Hematopoietic multipotent progenitor cell treated with erythropoietin and hydrocortisone succinate and interleukin-3 and kit ligand, for 15 days (in vitro differentiated cells): Measurements from ENCODE around the gene SLC12A5.
"Not testable (repeated sequence)": the region's sequence is repeated elsewhere in the genome, so short reads cannot be mapped to it uniquely, and the experiment has no call there.

Experiments used
- DNase-seq: peaks from one replicate; pipeline ENCODE4 v3.0.0-alpha.2; 2015; ENCODE audit warnings: low spot score

Gene SLC12A5

DNA sequence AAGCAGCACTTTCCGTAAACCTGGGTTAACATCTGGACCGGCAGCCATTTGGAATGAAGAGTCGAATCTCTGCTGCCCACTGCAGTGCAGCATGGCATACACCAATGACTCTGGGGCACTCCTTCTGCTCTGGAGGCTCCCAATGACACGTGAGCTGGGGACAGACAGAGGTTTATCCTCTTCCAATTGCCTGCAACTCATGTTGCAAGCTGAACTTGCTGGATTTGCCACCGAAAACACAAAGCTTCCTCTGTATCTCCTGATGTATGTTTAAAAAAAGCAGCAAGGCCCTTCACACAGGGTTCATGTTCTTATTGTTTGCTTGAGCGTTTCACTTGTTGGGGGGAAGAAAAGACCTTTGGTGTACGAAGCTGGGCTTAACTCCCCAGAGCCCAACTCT is 49.9 kb downstream of the SLC12A5 start:
- no peak for DNase-seq

GRCh38 chr20:46081074-46081473 is 52.1 kb downstream of the SLC12A5 start:
- no peak for DNase-seq

- DNase-seq = no peak
Measured at GRCh38 chr20:46083101-46083500, 54.1 kb downstream of the SLC12A5 start.

- no peak for DNase-seq
Measured at GRCh38 chr20:46083531-46084061, 54.6 kb downstream of the SLC12A5 start.

- no peak for DNase-seq
Measured at GRCh38 chr20:46084805-46085178, 55.8 kb downstream of the SLC12A5 start.

DNA sequence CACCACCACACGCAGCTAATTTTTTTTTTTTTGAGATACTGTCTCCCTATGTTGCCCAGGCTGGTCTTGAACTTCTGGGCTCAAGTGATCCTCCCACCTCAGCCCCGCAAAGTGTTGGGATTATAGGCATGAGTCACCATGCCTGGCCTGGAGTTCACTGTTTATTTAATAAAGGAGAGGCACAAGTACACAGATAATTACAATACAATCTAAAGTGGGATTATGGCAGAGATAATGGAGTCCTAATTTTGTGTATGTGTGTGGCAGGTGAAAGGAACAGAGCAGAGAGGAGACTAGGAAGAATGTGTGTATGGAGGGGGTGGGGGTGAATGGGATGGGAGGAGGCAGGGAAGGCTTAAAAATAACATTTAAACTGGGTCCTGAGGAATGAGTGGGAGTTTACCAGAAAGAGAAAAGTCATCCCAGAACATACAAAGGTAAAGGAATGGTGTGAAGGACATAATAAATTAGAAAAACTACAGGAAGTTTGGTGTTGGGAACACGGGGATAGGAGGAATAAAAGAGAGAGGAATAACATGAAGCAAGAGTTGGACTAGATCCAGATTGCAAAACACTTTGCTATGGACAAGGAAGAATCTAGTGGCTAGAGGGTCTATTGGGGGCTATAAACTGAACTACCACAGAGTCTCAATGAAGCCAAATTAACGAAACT is 56.3 kb downstream of the SLC12A5 start:
- DNase-seq = no peak

- DNase-seq = no peak
Measured at GRCh38 chr20:46087161-46087560, 58.1 kb downstream of the SLC12A5 start.

GRCh38 chr20:46088409-46089166 is 59.6 kb downstream of the SLC12A5 start:
- DNase-seq = peak; percentile 13

DNA sequence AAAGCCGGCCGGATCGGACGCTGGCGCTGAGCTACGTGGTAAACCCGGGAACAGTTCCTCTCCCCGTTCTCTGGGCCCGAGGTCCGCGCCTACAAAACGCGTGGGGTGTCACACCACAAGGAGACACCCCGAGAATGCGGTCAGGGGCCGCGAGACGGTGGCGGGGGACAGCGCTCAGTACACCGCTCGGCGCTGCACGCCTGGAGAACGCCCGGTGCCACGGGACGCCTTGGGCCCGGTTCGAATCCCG is 60.1 kb downstream of the SLC12A5 start:
- DNase-seq = no peak

- peak; percentile 92 for DNase-seq
Measured at GRCh38 chr20:46089417-46090388, 60.7 kb downstream of the SLC12A5 start, which contains the start of gene NCOA5. NCOA5 (minus strand) TSS chr20:46089962; CDS start chr20:46079424, 10,538 bp downstream.

DNA sequence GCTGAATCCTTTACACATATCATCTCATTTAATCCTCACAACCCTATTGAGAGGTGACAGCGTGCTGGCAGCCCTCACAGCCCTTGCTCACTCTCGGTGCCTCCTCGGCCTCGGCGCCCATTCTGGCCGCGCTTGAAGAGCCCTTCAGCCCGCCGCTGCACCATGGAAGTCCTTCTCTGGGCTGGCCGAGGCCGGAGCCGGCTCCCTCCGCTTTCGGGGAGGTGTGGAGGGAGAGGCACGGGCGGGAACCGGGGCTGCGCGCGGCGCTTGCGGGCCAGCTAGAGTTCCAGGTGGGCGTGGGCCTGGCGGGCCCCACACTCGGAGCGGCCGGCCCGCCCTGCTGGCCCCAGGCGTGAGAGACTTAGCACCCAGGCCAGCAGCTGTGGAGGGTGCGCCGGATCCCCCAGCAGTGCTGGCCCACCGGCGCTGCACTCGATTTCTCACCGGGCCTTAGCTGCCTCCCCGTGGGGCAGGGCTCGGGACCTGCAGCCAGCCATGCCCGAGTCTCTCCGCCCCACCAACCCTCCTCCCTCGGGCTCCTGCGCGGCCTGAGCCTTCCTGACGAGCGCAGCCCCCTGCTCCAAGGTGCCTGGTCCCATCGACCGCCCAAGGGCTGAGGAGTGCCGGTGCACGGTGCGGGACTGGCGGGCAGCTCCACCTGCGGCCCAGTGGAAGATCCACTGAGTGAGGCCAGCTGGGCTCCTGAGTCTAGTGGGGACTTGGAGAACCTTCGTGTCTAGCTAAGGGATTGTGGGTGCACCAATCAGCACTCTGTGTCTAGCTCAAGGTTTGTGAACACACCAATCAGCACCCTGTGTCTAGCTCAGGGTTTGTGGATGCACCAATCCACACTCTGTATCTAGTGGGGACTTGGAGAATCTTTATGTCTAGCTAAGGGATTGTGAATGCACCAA is 62.9 kb downstream of the SLC12A5 start:
- not testable (repeated sequence) for DNase-seq

GRCh38 chr20:46093531-46093930 is 64.5 kb downstream of the SLC12A5 start:
- no peak for DNase-seq

DNA sequence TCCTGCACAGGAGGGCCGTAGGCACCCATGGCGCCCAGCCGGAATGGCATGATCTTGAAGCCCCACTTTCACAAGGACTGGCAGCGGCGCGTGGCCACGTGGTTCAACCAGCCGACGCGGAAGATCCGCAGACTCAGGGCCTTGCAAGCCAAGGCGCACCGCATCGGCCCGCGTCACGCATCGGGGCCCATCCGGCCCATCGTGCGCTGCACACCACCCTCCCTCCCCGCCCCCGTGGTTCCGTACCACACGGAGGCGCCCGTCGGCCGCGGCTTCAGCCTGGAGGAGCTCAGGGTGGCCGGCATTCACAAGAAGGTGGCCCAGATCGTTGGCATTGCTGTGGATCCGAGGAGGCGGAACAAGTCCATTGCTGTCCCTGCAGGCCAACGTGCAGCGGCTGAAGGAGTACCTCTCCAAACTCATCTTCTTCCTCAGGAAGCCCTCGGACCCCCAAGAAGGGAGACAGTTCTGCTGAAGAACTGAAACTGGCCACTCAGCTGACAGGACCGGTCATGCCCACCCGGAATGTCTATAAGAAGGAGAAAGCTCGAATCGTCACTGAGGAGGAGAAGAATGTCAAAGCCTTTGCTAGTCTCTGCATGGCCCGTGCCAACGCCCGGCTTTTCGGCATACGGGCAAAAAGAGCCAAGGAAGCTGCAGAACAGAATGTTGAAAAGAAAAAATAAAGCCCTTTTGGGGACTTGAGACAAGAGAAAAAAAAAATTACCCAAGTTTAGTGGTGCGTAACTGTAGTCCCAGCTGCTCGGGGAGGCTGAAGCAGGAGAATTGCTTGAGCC is 70.7 kb downstream of the SLC12A5 start:
- no peak for DNase-seq

- DNase-seq = not testable (repeated sequence)
Measured at GRCh38 chr20:46100444-46100843, 71.4 kb downstream of the SLC12A5 start.

DNA sequence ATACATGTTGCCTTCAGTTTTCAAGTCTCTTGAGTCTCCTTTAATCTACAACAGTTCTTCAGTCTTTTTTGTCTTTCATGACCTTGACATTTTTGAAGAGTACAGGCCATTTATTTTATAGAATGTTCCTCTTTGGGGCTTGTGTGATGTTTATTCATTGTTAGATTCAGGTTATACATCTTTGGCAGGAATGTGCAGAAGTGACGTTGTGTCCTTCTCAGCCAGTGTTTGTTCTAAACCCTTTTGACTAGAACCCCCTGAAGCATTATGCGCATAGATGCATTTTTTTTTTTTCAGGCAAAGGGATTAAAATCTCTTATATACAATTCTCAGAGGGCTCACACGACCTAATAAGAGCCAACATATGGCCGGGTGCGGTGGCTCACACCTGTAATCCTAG is 72.0 kb downstream of the SLC12A5 start:
- DNase-seq = no peak

DNA sequence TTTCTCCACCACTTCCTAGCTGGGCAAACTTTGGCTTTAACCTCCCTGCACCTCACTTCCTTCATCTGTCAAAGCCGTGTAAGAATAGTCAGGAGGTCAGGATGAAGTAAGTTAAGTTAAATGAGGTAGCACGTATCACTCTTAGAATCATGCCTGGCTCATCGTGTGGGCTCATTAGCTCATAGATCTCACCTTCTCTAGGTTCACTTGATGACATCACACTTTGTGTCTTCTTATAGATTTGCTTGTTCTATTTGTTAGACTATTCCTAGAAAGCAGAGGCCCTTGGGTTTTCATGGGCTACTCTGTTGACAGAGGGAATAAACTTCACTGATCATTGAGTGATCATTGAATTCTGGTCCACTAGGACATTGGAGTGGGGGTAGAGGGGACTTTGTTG is 72.9 kb downstream of the SLC12A5 start:
- no peak for DNase-seq

- DNase-seq = no peak
Measured at GRCh38 chr20:46102940-46103339, 73.9 kb downstream of the SLC12A5 start.

DNA sequence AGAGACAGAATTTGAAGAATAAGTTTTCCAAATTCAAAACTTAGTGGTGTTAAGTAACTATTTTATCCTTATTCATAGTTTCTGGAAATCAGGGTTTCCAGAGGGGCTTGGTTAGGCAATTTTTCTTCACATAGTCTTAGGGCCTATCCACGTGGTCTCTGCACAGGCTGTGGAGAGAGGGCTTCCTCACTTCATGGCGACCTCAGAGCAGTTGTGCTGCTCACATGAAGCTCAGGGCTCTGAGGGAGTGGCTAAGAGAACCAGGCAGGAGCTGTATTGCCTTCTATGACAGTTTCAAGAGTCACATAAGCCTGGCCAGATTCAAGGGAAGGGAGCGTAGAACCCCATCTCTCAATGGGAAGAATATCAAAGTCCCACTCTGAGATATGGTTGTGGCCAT is 75.2 kb downstream of the SLC12A5 start:
- DNase-seq = no peak

DNA sequence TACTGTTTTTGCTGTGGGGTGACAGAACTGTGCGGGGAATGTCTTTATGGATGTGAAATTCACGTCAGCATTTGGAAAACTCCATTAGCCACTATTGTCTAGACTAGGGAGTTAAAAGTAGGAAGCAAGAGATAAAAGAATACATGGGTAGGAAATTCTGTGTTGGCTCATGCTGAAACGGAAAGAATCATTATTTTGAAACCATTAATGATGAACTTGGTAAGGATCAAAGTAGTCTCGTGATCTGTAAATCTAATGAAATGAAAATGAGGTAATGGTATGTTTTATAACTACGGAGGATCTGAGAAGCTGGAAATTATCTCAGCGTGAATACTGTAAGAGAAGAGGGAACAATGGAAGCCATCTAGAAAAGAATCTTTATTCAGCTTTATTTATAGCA is 78.0 kb downstream of the SLC12A5 start:
- DNase-seq = no peak

DNA sequence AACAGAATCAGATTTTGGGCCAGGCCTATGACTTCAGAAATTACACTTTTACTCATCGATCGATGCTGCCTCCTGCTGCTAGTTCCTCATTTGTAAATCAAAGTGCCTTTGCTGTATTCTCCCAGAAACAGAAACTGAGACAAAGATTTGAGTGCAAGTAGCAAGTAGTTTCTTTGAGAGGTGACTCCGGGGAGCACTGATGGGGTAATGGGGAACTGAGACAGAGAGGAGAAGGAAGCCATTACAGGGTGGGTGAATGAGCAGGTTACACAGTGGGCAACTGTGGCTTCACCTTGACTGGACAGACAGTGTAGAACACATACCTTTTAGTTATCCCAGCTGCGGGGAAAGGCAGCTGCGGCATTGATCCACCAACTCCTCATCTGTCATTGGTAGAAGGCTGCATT is 79.4 kb downstream of the SLC12A5 start:
- DNase-seq = no peak

GRCh38 chr20:46108976-46109375 is 80.0 kb downstream of the SLC12A5 start:
- no peak for DNase-seq
